GM19467 (cell line): Measurements from ENCODE around the gene SH3BGRL.
A peak's percentile ranks its signal among the peaks of the same experiment; 100 is the strongest.

ENCODE experiments used
- ATAC-seq: cut with Tn5 transposase; IDR thresholded peaks from one replicate; pipeline ENCODE4 v1.9.1; 2021; ENCODE audit warnings: mild to moderate bottlenecking, moderate library complexity; ENCODE audit not compliant: unreplicated experiment

The SH3BGRL gene

GRCh38 chrX:81201671-81202455 lies at the start of gene SH3BGRL, which contains the start of gene HMGN5:
TSS of gene SH3BGRL (plus strand) at chrX:81202102. CDS start at chrX:81202201, 99 bp downstream.
TSS of gene HMGN5 (minus strand) at chrX:81201913. CDS start at chrX:81121549, 80,364 bp downstream.
- ATAC-seq = peak; percentile 94

GRCh38 chrX:81168391-81168790 lies 33.5 kb upstream of the SH3BGRL start:
- no peak for ATAC-seq

- ATAC-seq = no peak
These were observed 27.6 kb upstream of the SH3BGRL start for GRCh38 chrX:81174286-81174685.

DNA sequence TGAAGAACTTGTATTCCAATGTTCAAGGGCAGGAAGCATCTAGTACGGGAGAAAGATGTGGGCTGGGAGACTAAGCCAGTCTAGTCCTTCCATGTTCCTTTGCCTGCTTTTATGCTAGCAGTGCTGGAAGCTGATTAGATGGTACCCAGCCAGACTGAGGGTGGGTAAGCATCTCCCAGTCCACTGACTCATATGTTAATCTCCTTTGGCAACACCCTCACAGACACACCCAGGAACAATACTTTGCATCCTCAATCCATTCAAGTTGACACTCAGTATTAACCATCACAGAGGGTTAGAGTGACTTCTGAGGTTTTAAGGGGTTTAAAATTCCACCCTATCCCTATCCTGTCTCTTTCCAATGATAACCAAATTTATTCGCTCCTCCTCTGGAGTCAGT lies 6.6 kb upstream of the SH3BGRL start:
- ATAC-seq = no peak

DNA sequence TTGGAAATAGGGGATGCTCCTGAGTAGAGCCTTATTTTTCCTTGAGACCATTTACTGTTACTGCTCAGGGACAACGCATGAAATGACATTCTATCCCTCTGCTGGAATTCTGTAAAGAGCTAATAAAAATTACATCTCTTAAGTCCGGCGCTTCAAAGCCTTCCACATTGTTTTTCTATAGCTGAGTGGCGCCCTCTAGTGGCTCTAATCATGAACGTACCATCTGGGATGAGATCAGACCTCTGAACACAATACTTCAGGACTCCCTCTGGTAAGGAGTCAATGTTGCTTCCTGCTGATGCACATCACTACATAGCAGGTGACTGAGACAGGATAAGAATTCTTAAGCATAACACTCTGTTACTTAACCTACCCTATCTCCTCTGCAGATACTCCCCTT lies 6.2 kb upstream of the SH3BGRL start:
- peak; percentile 86 for ATAC-seq

DNA sequence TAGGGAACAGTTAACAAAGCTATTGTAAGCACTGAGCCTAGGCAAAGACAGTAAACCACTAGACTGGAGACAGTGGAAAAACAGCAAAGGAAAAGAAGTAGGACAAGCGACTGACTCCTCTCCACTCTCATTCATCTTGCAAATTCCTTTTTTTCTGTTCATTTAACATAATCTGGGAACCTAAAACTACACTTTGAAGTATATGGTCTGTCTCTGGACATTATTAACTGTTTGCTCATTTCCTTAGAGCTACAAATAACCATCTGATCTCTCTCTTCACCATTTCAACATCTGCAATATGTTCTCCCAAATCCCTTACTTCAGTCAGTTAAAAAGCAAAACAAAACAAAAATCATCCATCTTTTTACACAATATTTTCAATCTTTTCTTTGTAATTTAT lies 831 bp upstream of the SH3BGRL start:
- no peak for ATAC-seq

DNA sequence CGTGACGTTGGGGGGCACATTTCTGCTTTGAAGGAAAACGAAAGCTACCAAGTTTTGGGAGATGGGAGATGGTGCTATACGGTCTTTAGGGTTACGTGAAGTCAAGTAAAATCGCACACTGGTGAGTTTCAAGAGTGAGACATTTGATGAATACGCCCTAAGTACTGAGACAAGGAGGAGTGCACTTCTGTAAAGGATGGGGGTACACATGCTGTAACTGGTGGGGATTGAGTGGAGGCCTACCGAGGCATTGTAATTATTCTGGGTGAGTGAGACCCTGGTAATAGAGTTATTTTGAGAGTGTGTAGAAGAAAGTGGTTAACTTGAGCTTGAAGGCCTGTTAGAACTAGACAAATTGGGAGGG lies 536 bp downstream of the SH3BGRL start:
- ATAC-seq = no peak

GRCh38 chrX:81202943-81203342 lies 1.0 kb downstream of the SH3BGRL start:
- no peak for ATAC-seq

DNA sequence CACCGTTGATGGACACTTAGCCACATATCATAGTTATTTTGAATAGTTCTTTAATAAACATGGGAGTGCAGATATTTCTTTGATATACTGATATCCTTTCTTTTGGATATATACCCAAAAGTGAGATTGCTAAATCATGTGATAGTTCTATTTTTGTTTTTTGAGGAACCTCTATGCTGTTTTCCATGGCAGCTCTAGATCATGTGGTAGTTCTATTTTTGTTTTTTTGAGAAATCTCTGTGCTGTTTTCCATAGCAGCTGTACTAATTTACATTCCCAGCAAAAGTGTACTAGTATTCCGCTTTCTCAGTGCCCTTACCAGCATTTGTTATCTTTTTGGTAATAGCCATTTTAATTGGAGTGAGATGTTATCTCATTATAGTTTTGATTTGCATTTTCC lies 3.6 kb downstream of the SH3BGRL start:
- ATAC-seq = no peak

GRCh38 chrX:81206476-81206875 lies 4.6 kb downstream of the SH3BGRL start:
- no peak for ATAC-seq

DNA sequence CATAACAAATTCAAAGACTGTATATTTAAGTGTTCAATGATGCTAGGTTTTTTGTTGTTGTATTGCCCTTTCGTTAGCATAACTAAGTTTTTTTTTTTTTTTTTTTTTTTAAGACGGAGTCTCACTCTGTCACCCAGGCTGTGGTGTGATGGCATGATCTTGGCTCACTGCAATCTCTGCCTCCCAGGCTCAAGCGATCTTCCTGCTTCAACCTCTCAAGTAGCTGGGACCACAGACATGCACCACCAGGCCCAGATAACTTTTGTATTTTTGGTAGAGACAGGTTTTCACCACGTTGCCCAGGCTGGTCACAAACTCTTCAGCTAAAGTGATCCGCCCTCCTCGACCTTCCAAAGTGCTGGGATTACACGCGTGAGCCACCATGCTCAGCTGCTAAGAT lies 7.0 kb downstream of the SH3BGRL start:
- no peak for ATAC-seq

- no peak for ATAC-seq
These were observed 13.8 kb downstream of the SH3BGRL start for GRCh38 chrX:81215685-81216084.

DNA sequence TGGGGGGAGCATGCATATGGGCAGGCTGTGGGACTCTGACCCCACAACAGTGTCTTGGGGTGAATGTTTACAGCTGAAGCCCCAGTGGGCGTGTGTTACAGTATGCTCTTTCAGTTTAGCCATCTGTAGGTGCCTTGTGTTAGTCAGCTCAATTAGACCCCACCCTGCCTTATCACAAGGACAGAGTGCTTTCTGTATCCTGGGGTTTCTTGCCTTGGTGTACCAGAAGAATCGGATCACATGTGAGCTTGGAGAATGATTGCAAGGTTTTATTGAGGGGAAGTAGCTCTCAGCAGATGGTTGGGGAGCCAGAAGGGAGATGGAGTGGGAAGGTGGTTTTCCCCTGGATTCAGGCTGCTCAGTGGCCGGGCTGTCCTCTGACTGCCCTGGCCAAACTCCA lies 27.3 kb downstream of the SH3BGRL start:
- no peak for ATAC-seq

GRCh38 chrX:81229901-81230300 lies 28.0 kb downstream of the SH3BGRL start:
- no peak for ATAC-seq

DNA sequence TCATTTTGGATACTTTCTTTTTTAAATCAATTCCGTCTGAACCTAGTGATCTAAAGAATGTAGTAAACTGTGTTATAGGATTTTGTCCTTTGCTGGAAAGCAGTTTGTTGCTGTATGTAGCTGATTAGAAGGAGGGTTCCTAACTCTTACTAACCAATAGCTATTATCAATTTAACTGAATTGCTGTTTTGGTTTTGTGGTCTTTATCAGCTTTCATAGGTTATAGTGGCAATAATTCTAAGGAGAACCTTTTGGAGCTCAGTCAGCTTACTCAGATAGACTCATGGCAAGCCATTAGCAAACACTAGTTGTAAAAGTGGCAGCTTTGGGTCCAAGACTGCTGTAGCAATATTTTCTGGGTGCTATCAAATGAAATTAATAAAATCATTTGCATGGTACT lies 29.6 kb downstream of the SH3BGRL start:
- ATAC-seq = no peak

GRCh38 chrX:81232218-81232617 lies 30.3 kb downstream of the SH3BGRL start:
- no peak for ATAC-seq

- no peak for ATAC-seq
These were observed 35.6 kb downstream of the SH3BGRL start for GRCh38 chrX:81237516-81237915.

- ATAC-seq = no peak
These were observed 36.3 kb downstream of the SH3BGRL start for GRCh38 chrX:81238166-81238565.

- no peak for ATAC-seq
These were observed 38.9 kb downstream of the SH3BGRL start for GRCh38 chrX:81240701-81241331.

- ATAC-seq = no peak
These were observed 39.9 kb downstream of the SH3BGRL start for GRCh38 chrX:81241753-81242152.

- ATAC-seq = no peak
These were observed 54.0 kb downstream of the SH3BGRL start for GRCh38 chrX:81255876-81256275.

GRCh38 chrX:81257817-81258216 lies 55.9 kb downstream of the SH3BGRL start:
- ATAC-seq = no peak
